ENCODE results near the gene PON2.
"Not testable (repeated sequence)": the region's sequence is repeated elsewhere in the genome, so short reads cannot be mapped to it uniquely, and the experiment has no call there.

PON2 gene
- total RNA-seq = 3.4 to 4.2 reads per million in 2 donors

DNA sequence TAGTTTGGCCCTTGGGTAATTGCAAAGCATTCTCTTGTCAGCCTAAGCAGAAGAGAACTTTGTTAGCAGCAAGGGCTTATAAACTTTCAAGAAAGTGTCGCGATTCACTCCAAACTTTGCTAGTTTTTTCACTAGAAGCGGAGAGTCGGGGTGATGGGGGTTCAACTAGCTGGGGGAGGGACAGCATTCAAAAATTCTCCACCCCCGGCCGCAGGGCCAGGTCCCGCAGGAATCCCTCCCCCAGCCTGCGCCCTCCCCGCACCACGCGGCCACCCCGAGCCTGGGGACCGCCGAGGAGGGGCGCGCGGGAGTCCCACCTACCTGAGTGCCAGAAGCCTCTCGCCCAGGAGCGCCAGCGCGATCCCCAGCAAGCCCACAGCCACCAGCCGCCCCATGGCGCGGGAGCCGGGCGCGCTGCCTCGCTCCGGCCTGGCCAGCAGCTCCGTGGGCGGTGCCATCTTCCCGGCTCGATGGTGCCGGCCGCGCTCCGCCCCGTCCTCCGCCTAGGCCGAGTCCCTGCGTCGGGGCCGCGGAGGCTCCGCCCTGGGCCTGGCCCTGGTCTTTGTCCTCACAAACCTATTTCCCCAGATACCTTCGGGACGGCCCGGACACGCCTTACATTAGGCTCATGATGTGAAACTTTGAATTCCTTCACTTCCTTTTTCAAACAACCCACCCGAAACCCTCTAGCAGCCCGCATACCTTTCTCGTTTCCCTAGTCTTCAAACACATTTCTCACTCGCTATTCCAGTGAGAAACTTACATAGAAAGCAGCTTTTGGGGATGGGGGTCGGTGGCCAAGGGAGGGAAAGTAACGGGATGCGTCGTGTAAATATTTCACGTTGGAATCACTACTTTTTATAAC, at the start of gene PON2:
TSS of gene PON2 (minus strand) at position 472 of the 865 bp plus-strand sequence. CDS start at position 395, 77 bp downstream.
- DNase-seq = peak; percentile 1 to 64 (median 8)

DNA sequence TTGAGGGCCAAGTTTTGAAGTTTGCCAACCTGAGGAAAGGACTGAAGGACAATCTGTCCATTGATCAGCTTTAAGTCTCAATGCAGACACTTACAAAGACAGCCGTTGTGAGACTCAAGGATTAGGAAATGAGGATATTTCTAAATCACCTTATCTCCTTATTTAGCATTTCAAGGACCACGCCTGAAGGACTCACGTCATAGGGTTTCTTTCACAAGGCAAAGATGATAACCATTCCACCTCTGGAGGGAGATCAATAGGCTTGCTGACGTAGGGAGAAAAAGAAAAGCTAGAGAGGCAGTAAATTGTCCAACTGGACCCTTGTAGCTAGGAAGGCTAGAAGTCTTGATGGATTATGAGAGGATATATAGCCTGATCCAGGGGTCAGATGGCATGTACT, 47.6 kb upstream of the PON2 start:
- no peak for DNase-seq

DNA sequence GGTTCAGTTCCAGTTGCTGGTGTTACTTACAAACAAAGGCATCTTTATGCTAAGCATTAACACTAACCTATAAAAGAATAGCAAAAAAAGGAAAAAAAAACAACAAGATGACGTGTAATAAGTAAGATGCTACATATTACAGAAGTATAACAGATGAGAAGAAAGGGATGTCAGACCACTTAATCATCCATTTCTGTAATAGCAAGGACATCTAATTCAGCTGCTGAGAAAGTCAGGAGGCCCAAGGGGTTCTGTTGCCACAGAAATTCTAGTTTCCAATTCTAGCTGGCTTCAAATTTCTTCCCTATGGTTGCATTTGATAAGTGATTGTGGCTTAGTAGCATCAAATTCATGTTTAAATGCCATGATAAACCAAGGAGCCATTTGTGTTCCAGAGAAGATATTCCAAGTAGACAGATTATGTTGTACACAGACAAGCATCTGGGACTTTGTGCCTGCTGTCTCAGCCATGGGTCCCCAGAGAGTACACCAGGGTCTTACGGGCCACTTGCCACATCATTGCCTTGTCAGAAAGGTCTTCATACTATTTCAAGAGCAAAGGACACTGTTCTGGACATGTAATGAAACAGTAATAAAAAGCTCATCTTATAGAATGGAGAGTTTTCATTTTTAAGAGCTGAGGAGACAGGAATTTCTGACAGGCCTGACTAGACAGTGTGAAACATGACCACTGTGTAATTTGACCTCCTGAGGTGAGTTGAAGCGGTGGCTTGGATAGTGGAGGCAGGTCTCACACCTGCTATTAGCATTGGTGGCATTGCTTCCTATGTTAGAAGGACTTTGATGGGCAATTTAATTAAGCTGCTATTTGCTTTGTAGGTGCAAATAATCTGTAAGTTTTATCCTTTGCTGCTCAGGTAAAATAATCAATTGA, 46.7 kb upstream of the PON2 start:
- DNase-seq = no peak

DNA sequence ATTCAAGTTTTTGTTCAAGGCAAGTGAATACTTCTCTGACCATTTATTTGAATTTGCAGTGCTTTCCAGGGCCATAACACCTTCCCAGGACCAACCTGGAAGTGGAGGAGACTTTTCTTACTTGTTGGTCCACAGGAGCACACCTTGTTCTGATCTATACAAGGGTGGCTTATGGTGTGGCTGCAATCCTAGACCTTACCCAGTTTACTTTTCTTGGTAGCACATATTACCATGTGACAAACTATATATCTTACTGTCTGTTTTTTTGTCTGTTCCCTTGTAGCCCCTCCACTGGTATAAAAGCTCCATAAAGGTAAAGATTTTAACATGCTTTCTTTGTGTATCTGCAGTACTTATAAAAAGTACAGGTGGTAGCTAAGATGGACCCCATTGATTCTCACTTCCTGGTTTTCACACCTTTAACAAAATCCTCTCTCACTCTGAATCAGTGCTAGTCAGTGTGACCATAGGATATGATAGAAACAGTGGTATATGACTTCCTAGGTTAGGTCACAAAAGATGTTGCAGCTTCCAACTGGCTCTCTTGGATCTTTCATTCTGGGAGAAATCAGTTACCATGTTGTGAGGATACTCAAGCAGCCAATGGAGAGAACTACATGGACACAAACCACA, 45.3 kb upstream of the PON2 start:
- DNase-seq = no peak

DNA sequence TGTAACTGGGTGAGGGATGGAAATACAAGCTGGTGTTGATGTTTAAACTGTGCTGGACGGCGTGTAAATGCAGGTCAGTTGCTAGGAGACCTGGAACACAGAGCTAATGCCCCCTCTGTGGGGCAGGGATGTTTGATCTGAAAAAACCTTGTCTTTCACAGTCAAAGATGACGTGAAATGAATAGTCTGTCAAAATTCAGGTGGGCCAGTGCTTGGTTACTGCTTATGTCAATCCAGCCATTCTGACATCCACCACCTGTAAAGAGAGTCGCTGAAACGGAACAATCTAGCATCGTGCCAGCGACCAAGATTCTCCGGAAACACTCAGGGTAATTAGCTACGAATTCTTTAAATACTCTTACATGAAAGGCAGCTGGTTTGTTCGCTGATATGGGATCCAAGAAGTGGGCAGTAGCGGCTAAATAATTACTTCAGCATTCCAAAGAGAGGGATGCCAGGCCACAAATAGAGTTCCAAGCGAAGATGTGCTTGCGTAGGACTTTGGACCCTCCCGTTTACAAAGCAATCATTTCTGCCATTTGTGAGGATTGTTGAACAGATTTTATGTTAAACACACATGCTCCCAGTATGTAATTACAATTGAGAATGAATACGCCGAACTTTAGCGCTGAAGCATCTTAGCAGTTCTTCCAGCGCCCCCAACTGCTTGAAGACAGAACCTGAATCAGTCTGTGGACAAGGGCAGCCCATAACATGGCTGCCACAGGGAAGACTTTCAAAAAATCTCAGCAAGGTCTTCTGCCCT, 43.6 kb upstream of the PON2 start:
- DNase-seq = peak in 1 of 5 experiments; percentile 9

- DNase-seq = peak in 3 of 5 experiments; percentile 17 to 65 (median 19)
Measured at GRCh38 chr7:95476904-95477594, 42.2 kb upstream of the PON2 start.

GRCh38 chr7:95476072-95476847, 41.4 kb upstream of the PON2 start:
- DNase-seq = no peak

- DNase-seq = no peak
Measured at GRCh38 chr7:95473276-95473985, 38.6 kb upstream of the PON2 start.

DNA sequence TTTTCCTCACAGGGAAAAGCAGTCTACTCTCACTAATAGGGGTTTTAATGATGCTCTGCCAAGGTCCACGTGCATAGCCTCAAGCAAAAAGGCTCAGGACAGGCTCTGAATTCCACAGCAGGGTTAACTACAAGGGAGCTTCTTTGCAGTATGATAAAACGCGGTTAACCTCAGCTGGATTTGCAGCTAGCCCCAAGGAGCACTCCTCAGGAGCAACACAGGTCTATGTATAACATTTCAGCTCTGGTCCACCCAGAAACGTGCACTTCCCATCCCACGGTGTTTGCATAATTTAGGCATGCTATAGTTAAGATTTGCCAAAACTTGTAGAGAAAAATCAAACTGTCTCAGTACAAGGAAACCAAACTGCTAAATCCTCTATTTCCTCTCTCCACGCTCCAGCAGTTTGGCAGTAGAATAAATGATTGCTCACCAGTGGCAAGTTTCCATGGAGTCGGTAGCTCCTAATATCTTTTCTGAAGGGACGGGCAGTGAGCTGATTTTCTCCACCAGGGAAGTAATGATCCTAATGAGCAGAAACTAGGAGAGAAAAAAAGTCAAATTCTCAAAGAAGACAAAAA, 37.8 kb upstream of the PON2 start:
- DNase-seq = no peak

GRCh38 chr7:95471071-95471470, 36.2 kb upstream of the PON2 start:
- no peak for DNase-seq

GRCh38 chr7:95470452-95470851, 35.6 kb upstream of the PON2 start:
- no peak for DNase-seq

GRCh38 chr7:95469848-95470247, 35.0 kb upstream of the PON2 start:
- DNase-seq = no peak

DNA sequence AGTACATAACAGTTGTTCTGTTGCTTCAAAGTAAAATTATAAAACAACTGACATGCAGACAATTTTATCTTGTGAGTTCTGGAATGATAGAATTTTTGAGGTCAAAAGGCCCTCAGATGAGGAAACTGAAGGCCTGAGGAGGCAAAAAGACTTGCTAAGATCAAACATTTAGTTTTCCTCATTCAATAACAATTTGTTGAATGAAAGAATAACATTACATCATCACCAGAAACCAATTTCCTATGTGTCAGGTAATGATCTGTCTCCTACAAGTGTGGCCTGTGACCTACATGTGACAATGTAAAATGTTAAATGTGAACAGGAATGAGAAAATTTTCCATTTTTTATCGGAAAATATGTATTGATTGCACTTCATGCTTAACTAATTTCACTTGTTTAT, 34.4 kb upstream of the PON2 start:
- no peak for DNase-seq

DNA sequence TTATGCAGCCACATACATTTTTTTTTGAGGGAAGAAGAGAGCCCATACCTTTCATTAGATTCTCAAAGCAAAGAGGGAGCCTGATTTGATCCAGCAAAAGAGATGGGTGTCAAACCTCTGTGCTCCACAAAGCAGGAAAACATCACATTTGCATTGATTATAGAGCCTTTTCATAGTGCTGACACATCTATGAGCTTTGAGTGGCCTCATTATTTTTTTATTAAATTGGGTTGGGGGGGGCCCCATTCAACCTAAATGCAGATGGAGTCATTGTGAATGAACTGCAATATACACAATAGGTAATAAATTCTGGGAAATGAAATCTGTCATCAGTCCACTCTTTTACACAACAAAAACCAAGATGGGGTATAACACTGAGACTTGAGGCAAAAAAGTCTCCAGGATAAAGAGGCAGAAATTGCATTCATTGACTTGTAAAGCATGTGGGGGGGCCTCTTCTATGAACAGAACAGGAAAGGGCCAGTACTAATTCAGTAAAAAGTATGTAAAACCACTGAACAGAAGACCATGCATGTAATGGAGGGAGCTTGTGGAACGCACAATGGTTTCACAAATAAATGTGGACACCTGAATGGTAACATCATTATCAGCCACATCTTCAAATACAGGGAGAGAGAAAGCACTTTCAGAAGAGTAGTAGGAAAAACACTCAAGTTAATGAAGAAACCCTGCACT, 33.2 kb upstream of the PON2 start:
- DNase-seq = no peak

GRCh38 chr7:95460653-95461052, 25.8 kb upstream of the PON2 start:
- DNase-seq = not testable (repeated sequence)

DNA sequence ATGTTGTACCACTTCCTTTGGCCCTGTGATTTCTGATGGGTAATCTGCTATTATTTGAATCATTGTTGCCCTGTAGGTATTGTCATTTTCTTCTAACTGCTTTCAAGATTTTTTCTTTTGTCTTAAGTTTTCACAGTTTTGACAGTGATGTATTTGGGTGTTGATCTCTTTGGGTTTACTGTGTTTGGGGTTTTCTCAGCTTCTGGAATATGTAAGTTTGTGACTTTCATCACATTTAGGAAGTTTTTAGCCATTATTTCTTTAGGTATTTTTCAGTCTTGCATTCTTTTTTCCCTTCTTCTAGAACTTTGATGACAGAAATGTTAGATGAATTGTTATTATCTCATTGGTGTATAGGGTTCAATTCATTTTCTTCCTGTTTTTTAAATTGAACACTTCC, 23.1 kb upstream of the PON2 start:
- DNase-seq = no peak

- DNase-seq = no peak
Measured at GRCh38 chr7:95454438-95455045, 19.7 kb upstream of the PON2 start.

DNA sequence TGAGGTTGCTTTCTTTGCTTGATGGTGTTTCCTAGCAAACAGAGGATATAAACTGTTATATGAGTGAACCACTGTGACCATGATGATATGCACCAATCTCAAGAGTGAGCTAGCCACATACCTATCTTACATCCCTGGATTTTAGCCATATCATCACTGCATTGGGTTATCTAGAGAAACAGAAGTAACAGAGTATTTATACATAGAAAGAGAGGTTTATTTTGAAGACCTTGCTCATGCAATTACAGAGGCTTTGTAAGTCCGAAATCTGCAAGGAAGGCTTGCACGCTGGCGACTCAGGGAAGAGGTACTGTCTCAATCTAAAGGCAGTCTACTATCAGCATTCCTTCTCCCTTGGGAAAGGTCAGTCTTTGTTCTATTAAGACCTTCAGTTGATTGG, 11.8 kb upstream of the PON2 start:
- no peak for DNase-seq

- DNase-seq = no peak
Measured at GRCh38 chr7:95444796-95445195, 10.0 kb upstream of the PON2 start.
